HUES64 (cell line): ENCODE data around the gene GLI3.

ENCODE experiments used
- H3K27ac ChIP-seq: 2 replicates; pipeline ENCODE4 v1.7.0; 2013; ENCODE audit warnings: low read depth, low read length, inconsistent platforms
- H3K27me3 ChIP-seq: 2 replicates; pipeline ENCODE4 v1.6.1; 2013; ENCODE audit warnings: mild to moderate bottlenecking, low read length; ENCODE audit not compliant: insufficient read depth
- H3K36me3 ChIP-seq: 2 replicates; pipeline ENCODE4 v1.6.1; 2013; ENCODE audit warnings: mild to moderate bottlenecking, low read length; ENCODE audit not compliant: insufficient read depth
- H3K4me1 ChIP-seq: 2 replicates; pipeline ENCODE4 v1.6.1; 2013; ENCODE audit warnings: mild to moderate bottlenecking, low read length, moderate library complexity; ENCODE audit not compliant: insufficient read depth
- H3K4me3 ChIP-seq: 2 replicates; pipeline ENCODE4 v1.5.1; 2013; ENCODE audit warnings: mild to moderate bottlenecking, low read length, moderate library complexity
- H3K9ac ChIP-seq: 2 replicates; pipeline ENCODE4 v1.6.1; 2013; ENCODE audit warnings: mild to moderate bottlenecking, low read depth, low read length
- H3K9me3 ChIP-seq: 2 replicates; pipeline ENCODE4 v1.6.1; 2013; ENCODE audit warnings: low read depth, low read length; ENCODE audit not compliant: insufficient read depth
- WGBS: fragments of 150-250, 120-280 bp; methylation state at CpG from one replicate; pipeline ENCODE4 v1.1.7; 2013; ENCODE audit warnings: missing lambda C conversion rate; 5-methylcytosine and 5-hydroxymethylcytosine counted together

GLI3 gene

DNA sequence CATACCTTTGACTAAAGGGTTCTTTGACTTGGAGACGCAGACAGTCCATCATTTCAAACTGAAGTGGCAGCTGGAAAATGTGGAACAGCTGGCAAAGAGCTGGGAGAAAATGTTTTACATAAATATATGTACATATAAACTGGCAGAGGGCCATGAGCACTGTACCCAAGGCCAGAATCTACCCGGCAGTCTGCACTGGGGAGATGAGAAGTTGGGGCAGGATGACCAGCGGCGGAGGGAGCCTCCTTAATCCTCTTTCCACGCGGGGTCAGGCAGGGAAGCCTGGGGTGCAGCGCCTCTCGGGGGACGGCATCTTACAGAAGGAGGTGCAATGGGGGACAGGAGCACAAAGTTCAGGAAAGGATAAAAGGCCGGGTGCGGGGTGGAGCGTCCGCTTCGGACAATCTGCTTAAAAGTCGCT, 1.3 kb downstream of the GLI3 start:
- peak overlapping the region; percentile 85; the same call in 1 of the 2 replicates for H3K27ac ChIP-seq
- H3K9ac ChIP-seq, result peak overlapping the region; percentile 84
- 2% methylated on average over 15 of the region's 15 CpGs for WGBS

GRCh38 chr7:42234736-42235135, 2.3 kb downstream of the GLI3 start:
- Histone ChIP-seq H3K4me1 (peaks cover 66% of the 10 kb centered on the region), H3K27me3 (peaks cover 8% of the 10 kb centered on the region), H3K9me3 (no peaks in the 10 kb centered on the region), H3K4me3 (peak overlapping the region; percentile 92), H3K9ac (peak overlapping the region; percentile 84; the same call in 1 of the 2 replicates), H3K27ac (no peak overlapping the region), H3K36me3 (no peaks in the 10 kb centered on the region; the same call in 1 of the 2 replicates)
- 43% methylated on average over 1 of the region's 3 CpGs for WGBS

More for the DNA sequence above, 1.3 kb downstream of the GLI3 start:
- Histone ChIP-seq H3K9me3 (no peaks in the 10 kb centered on the region), H3K36me3 (no peaks in the 10 kb centered on the region; the same call in 1 of the 2 replicates), H3K4me1 (peaks cover 67% of the 10 kb centered on the region), H3K4me3 (peak overlapping the region; percentile 92), H3K27me3 (peaks cover 19% of the 10 kb centered on the region)

- Histone ChIP-seq H3K27ac (no peak overlapping the region), H3K36me3 (no peaks in the 10 kb centered on the region; the same call in 1 of the 2 replicates), H3K9ac (peak overlapping the region; percentile 17; the same call in 1 of the 2 replicates), H3K4me1 (peaks cover 66% of the 10 kb centered on the region), H3K9me3 (no peaks in the 10 kb centered on the region), H3K4me3 (peak overlapping the region; percentile 92), H3K27me3 (no peaks in the 10 kb centered on the region)
- WGBS, result 47% methylated on average over 3 of the region's 3 CpGs
Observed at GRCh38 chr7:42233695-42234331, 3.2 kb downstream of the GLI3 start.

DNA sequence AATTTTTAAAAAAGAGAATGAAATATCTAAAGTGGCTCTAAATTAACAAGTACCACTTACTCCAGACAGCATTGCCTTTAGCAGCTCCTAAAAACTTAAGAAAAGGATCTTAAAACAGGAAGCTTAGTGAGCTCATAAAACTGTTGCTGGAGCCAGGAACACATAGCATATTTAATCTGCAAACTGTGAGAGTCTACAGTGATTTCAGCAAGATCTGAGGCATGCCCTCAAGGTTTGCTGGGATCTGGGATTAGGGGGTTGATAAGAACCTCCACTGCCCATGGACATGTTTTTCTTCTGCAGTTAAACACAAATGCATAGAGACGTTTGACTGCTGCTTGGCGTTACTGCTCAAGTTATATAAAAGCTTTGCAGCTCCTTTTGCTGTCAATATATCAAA, 3.8 kb downstream of the GLI3 start:
- H3K9ac ChIP-seq, result no peak overlapping the region
- no peaks in the 10 kb centered on the region for H3K27me3 ChIP-seq
- H3K4me1 ChIP-seq, result peaks cover 70% of the 10 kb centered on the region
- H3K9me3 ChIP-seq, result no peaks in the 10 kb centered on the region
- no peak overlapping the region for H3K27ac ChIP-seq
- no peaks in the 10 kb centered on the region; the same call in 1 of the 2 replicates for H3K36me3 ChIP-seq
- WGBS, result 36% methylated on average over 2 of the region's 2 CpGs
- H3K4me3 ChIP-seq, result peak overlapping the region; percentile 92; the same call in 1 of the 2 replicates

DNA sequence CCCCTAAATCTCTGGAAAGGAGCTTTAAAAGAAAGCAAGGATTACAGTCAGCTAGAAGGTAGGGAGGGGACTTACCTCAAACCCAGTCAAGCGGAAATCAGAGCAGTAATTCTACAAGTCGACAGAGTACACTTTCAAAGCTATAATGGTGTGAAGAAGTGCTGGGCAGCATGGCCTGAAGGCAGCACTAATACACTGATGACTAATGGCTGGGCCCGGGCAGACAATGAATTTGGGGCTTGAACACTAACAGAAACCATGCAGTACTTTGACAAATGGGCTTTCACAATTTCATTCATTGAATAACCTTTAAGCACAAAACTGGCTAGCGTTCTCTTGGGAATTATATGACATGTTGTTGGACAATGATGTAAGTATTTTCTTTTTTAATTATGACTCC, 4.7 kb downstream of the GLI3 start:
- no peaks in the 10 kb centered on the region for H3K27me3 ChIP-seq
- 47% methylated on average over 3 of the region's 4 CpGs for WGBS

GRCh38 chr7:42231043-42231787, 5.8 kb downstream of the GLI3 start:
- Histone ChIP-seq H3K4me3 (no peak overlapping the region; the same call in 1 of the 2 replicates), H3K9ac (no peak overlapping the region), H3K27me3 (no peaks in the 10 kb centered on the region), H3K4me1 (peaks cover 83% of the 10 kb centered on the region), H3K36me3 (no peaks in the 10 kb centered on the region; the same call in 1 of the 2 replicates), H3K9me3 (no peaks in the 10 kb centered on the region), H3K27ac (no peak overlapping the region)
- WGBS, result 74% methylated on average over 1 of the region's 1 CpG

More for the DNA sequence above, 4.7 kb downstream of the GLI3 start:
- H3K4me3 ChIP-seq, result peak overlapping the region; percentile 92; the same call in 1 of the 2 replicates
- no peak overlapping the region; the same call in 1 of the 2 replicates for H3K27ac ChIP-seq
- peak overlapping the region; percentile 12; the same call in 1 of the 2 replicates for H3K9ac ChIP-seq
- peaks cover 72% of the 10 kb centered on the region for H3K4me1 ChIP-seq
- H3K9me3 ChIP-seq, result no peaks in the 10 kb centered on the region
- H3K36me3 ChIP-seq, result no peaks in the 10 kb centered on the region; the same call in 1 of the 2 replicates

GRCh38 chr7:42227936-42228591, 8.9 kb downstream of the GLI3 start:
- Histone ChIP-seq H3K36me3 (no peaks in the 10 kb centered on the region), H3K4me1 (peaks cover 87% of the 10 kb centered on the region), H3K27ac (peak overlapping the region; percentile 94), H3K27me3 (no peaks in the 10 kb centered on the region), H3K4me3 (peak overlapping the region; percentile 52), H3K9ac (peak overlapping the region; percentile 85), H3K9me3 (no peaks in the 10 kb centered on the region)
- WGBS, result 1% methylated on average over 51 of the region's 51 CpGs

- H3K9me3 ChIP-seq, result no peaks in the 10 kb centered on the region
- H3K27ac ChIP-seq, result peak overlapping the region; percentile 94
- H3K4me3 ChIP-seq, result peak overlapping the region; percentile 52
- H3K4me1 ChIP-seq, result peaks cover 87% of the 10 kb centered on the region
- H3K9ac ChIP-seq, result peak overlapping the region; percentile 85
- H3K36me3 ChIP-seq, result no peaks in the 10 kb centered on the region
- 6% methylated on average over 13 of the region's 13 CpGs for WGBS
- H3K27me3 ChIP-seq, result no peaks in the 10 kb centered on the region
Observed at GRCh38 chr7:42227541-42227935, 9.5 kb downstream of the GLI3 start.

- Histone ChIP-seq H3K4me1 (peaks cover 87% of the 10 kb centered on the region), H3K4me3 (peak overlapping the region; percentile 52), H3K27me3 (no peaks in the 10 kb centered on the region), H3K27ac (peak overlapping the region; percentile 94), H3K36me3 (no peaks in the 10 kb centered on the region), H3K9ac (peak overlapping the region; percentile 85; the same call in 1 of the 2 replicates), H3K9me3 (no peaks in the 10 kb centered on the region)
- WGBS, result 23% methylated on average over 4 of the region's 5 CpGs
Observed at GRCh38 chr7:42227021-42227420, 10.0 kb downstream of the GLI3 start.

DNA sequence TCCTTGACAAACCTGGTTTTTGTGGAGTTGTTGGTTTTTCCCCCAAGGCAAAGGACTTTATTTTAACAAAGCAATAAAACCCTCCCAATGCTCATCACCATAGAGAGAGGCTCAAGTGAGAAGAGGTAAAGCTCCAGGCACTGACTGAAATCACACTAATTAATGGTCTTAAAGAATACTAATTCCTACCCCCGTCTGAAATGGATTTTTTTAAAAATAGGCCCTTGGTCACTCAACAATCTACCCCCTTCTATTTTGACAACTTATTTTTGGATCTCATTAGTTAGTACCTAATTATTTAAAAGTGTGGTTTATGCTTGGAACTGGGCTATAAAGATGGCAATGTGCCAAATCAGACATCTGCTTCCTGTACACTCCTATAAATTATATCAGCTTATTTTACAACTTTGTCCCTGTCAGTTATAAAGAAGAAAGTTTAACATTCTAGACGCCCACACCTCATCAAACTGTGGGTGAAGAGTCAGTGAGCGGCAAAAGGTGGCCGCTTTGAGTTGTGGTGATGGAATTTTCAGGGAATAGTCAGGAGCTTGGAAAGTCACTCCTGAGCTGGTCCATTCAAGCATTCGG, 10.6 kb downstream of the GLI3 start:
- 46% methylated on average over 5 of the region's 5 CpGs for WGBS
- no peak overlapping the region; the same call in 1 of the 2 replicates for H3K9ac ChIP-seq
- peaks cover 87% of the 10 kb centered on the region for H3K4me1 ChIP-seq
- H3K4me3 ChIP-seq, result no peak overlapping the region
- no peaks in the 10 kb centered on the region for H3K27me3 ChIP-seq
- H3K9me3 ChIP-seq, result no peaks in the 10 kb centered on the region
- peaks cover 5% of the 10 kb centered on the region; the same call in 1 of the 2 replicates for H3K36me3 ChIP-seq
- no peak overlapping the region for H3K27ac ChIP-seq
